Fibroblast of the aortic adventitia (primary cell): ENCODE measurements around the gene RECK. TPM values are rescaled to one million over a fixed set of nuclear protein-coding genes. Genes with fewer than 3 reads are reported as not detected.

Experiments used
- DNase-seq: peaks from one replicate; pipeline ENCODE4 v3.0.0-alpha.2; 2010; ENCODE audit warnings: low read depth
- H3K4me3 ChIP-seq: 2 replicates; pipeline ENCODE4 v1.5.1; 2011; ENCODE audit warnings: low read depth, mild to moderate bottlenecking, control low read depth, low read length, moderate library complexity
- total RNA-seq: library from RNA; depleted of rRNA; stranded (reverse); fragments of >200 nt; gene quantifications from 2 replicates; pipeline ENCODE4 v1.2.3, GENCODE V29; 2012; ENCODE audit warnings: low replicate concordance
- TF ChIP-seq, protein P1 (sequence below): IDR thresholded peaks from 2 replicates; pipeline ENCODE4 v1.5.1; 2011; ENCODE audit warnings: mild to moderate bottlenecking, low read length, control low read depth, inconsistent platforms; ENCODE audit not compliant: insufficient read depth

Gene RECK
- total RNA-seq, 1 donor: 61.8 TPM

DNA sequence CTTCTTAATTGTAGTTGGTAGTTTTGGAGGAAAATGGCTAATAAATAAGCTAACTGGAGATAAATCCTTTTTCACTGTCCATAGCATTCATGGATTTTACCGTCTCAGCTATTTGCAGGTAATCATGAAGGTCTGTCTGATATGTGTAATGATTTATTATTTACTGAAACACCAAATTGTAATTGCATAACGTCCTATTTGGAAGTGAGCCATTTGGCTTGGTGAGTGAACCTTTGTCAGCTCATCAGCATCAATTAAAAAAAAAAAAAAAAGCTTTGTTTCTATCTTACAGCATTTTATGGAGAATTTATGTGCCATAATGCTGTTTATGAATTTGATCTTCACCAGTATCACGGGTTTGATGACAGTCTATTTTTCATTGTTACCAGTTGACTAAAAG lies 20.2 kb downstream of the RECK start:
- TF ChIP-seq, protein P1, sequence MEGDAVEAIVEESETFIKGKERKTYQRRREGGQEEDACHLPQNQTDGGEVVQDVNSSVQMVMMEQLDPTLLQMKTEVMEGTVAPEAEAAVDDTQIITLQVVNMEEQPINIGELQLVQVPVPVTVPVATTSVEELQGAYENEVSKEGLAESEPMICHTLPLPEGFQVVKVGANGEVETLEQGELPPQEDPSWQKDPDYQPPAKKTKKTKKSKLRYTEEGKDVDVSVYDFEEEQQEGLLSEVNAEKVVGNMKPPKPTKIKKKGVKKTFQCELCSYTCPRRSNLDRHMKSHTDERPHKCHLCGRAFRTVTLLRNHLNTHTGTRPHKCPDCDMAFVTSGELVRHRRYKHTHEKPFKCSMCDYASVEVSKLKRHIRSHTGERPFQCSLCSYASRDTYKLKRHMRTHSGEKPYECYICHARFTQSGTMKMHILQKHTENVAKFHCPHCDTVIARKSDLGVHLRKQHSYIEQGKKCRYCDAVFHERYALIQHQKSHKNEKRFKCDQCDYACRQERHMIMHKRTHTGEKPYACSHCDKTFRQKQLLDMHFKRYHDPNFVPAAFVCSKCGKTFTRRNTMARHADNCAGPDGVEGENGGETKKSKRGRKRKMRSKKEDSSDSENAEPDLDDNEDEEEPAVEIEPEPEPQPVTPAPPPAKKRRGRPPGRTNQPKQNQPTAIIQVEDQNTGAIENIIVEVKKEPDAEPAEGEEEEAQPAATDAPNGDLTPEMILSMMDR: no peak
- H3K4me3 ChIP-seq: no peak overlapping the region
- DNase-seq: no peak

DNA sequence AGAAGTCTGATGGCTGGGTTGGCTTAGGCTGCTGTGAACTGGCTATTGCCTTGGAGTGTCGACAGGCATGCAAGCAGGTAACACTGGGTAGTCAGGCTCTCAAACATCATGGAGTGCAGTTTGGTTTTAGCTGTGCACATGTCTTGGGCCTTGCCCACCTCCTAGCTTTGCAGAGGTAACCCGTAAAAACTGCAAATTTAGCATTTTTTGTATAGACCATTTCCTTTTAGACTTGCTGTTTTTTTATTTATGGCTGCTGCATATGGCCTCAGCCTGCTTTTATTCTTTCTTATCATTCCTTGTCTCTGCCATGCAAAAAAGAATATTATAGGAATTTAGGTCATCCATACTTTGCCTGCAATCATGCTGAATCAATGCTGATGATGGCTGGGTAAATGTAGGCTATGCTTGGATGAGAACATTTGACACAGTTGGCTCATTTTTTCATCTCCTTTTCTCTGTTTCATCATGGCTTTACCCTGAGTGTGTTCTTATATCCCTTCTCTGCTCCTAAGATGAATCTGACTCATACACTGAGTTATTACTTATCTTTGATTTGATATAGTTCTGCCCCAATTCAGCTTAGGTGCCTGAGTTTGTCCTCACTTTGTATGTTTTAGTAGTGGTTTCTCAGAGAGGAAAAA lies 27.2 kb downstream of the RECK start:
- DNase-seq: peak; percentile 75

GRCh38 chr9:36064448-36065037 lies 27.8 kb downstream of the RECK start:
- peak; percentile 55 for DNase-seq
- TF ChIP-seq, protein P1: no peak
- no peak overlapping the region for H3K4me3 ChIP-seq

More for the DNA sequence above, 27.2 kb downstream of the RECK start:
- no peak overlapping the region for H3K4me3 ChIP-seq
- TF ChIP-seq, protein P1: no peak

GRCh38 chr9:36074055-36074454 lies 37.3 kb downstream of the RECK start:
- TF ChIP-seq, protein P1: no peak
- no peak overlapping the region for H3K4me3 ChIP-seq
- DNase-seq: no peak

DNA sequence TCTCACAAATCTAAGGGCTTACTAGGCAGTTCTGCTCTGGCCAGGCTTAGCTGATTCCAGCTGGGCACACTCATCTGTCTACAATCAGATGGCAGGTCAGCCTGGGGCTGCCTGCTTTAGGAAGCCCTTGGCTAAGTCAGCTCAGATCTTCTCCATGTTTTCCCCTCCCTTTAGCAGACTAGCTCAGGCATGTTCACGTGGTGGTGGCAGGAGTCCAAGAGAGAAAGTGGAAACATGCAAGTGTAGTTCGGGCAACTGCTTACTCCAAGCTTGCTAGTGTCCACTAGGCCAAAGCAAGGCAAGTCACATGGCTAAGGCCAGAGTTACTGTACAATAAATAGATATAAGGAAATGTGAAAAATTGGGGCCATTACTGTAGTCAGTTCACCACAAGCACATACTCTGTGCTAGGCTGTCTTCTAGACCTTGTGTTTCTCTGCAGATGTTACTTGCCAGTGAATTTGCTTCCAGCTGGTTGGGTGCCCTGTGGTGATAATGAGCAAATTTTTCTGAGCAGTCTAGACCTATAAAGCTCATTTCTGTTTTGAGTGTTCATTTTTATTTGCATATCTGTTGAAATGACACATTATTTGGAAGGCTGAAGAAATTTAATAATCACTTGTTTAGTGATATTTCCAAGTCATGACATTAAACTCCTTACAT lies 38.3 kb downstream of the RECK start:
- H3K4me3 ChIP-seq: no peak overlapping the region
- TF ChIP-seq, protein P1: no peak
- DNase-seq: peak; percentile 97

GRCh38 chr9:36078051-36078450 lies 41.3 kb downstream of the RECK start:
- TF ChIP-seq, protein P1: no peak

More at GRCh38 chr9:36078051-36078450, 41.3 kb downstream of the RECK start:
- DNase-seq: no peak
- no peak overlapping the region for H3K4me3 ChIP-seq
